H1 (cell line): ENCODE measurements around the gene EFCAB6.

ENCODE experiments used
- BRCA1 ChIP-seq: IDR thresholded peaks from 2 replicates; pipeline ENCODE4 v1.6.1; 2012; ENCODE audit warnings: low read depth, low read length, improper control_type of control experiment
- POLR2A ChIP-seq, 2 experiments: IDR thresholded peaks; 1 replicate in 1 of 2; 2 replicates in 1 of 2; pipeline ENCODE4 v1.6.1; 2011; ENCODE audit warnings: low read depth in 2 of 2, low read length in 2 of 2, mild to moderate bottlenecking in 2 of 2; ENCODE audit errors: control extremely low read depth in 1 of 2
- POLR2AphosphoS5 ChIP-seq: IDR thresholded peaks from 2 replicates; pipeline ENCODE4 v1.6.1; 2011; ENCODE audit warnings: low read depth, low read length
- SIN3A ChIP-seq, 2 experiments: IDR thresholded peaks in 1 of 2; conservative IDR thresholded peaks in 1 of 2; 2 replicates each; pipeline ENCODE4 v1.6.1; 2011 to 2012; ENCODE audit warnings: low read length in 2 of 2, improper control_type of control experiment in 1 of 2, low read depth in 1 of 2, mild to moderate bottlenecking in 1 of 2
- TAF1 ChIP-seq: IDR thresholded peaks from 2 replicates; pipeline ENCODE4 v1.6.1; 2011; ENCODE audit warnings: mild to moderate bottlenecking, low read depth, low read length
- TAF7 ChIP-seq: optimal IDR thresholded peaks from 2 replicates; pipeline ENCODE3; 2011; ENCODE audit warnings: low read depth, mild to moderate bottlenecking, inconsistent platforms, low read length, moderate library complexity, borderline replicate concordance
- TBP ChIP-seq: IDR thresholded peaks from 2 replicates; pipeline ENCODE4 v1.6.1; 2011; ENCODE audit warnings: low read depth, low read length, improper control_type of control experiment
- TCF12 ChIP-seq: IDR thresholded peaks from 2 replicates; pipeline ENCODE4 v1.6.1; 2011; ENCODE audit warnings: low read depth, mild to moderate bottlenecking, low read length
- TF ChIP-seq, protein P1 (sequence below): IDR thresholded peaks from 2 replicates; pipeline ENCODE4 v1.6.1; 2012; ENCODE audit warnings: low read length, inconsistent platforms
- TF ChIP-seq, protein P2 (sequence below), 3 experiments: IDR thresholded peaks; 1 replicate in 2 of 3; 2 replicates in 1 of 3; pipeline versions ENCODE4 v1.5.1 to v1.6.1; 2011; ENCODE audit warnings: low read length in 3 of 3, mild to moderate bottlenecking in 3 of 3, inconsistent platforms in 2 of 3, low read depth in 1 of 3, moderate library complexity in 1 of 3; ENCODE audit not compliant: insufficient read depth in 1 of 3; ENCODE audit errors: control extremely low read depth in 1 of 3

DNA sequence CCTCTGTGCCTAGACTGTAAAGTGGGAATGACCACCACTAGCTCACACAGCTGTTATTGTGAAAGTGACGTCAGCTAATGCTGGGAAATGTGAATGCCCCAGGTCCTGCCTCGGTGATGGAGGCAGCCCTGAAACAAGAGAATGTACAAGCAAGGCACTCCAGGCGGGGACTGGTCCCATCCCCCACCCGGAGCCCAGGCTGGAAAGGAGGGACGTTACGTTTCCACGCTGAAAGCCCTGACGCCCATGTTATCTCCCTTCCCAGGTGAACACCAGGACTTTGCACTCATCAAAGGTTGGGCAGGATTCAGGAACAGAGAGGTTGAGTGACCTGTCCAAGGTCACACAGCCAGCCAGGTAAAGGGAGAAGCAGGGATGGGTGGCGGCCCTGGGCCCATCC is 49.4 kb upstream of the EFCAB6 start:
- TF ChIP-seq, protein P1, sequence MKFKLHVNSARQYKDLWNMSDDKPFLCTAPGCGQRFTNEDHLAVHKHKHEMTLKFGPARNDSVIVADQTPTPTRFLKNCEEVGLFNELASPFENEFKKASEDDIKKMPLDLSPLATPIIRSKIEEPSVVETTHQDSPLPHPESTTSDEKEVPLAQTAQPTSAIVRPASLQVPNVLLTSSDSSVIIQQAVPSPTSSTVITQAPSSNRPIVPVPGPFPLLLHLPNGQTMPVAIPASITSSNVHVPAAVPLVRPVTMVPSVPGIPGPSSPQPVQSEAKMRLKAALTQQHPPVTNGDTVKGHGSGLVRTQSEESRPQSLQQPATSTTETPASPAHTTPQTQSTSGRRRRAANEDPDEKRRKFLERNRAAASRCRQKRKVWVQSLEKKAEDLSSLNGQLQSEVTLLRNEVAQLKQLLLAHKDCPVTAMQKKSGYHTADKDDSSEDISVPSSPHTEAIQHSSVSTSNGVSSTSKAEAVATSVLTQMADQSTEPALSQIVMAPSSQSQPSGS, result no peak
- TF ChIP-seq POLR2AphosphoS5 (no peak), TAF1 (no peak), POLR2A (IDR thresholded peaks at IDR 0.05; ENCODE audit: control extremely low read depth in 1 of 2, low read depth in 2 of 2, low read length in 2 of 2) (no peak), TCF12 (no peak), TBP (no peak), SIN3A (conservative IDR thresholded peaks at IDR 0.05 in 1 of 2, IDR thresholded peaks at IDR 0.05 in 1 of 2; ENCODE audit: low read depth in 1 of 2, low read length in 2 of 2) (no peak), TAF7 (no peak), BRCA1 (no peak)
- TF ChIP-seq, protein P2, sequence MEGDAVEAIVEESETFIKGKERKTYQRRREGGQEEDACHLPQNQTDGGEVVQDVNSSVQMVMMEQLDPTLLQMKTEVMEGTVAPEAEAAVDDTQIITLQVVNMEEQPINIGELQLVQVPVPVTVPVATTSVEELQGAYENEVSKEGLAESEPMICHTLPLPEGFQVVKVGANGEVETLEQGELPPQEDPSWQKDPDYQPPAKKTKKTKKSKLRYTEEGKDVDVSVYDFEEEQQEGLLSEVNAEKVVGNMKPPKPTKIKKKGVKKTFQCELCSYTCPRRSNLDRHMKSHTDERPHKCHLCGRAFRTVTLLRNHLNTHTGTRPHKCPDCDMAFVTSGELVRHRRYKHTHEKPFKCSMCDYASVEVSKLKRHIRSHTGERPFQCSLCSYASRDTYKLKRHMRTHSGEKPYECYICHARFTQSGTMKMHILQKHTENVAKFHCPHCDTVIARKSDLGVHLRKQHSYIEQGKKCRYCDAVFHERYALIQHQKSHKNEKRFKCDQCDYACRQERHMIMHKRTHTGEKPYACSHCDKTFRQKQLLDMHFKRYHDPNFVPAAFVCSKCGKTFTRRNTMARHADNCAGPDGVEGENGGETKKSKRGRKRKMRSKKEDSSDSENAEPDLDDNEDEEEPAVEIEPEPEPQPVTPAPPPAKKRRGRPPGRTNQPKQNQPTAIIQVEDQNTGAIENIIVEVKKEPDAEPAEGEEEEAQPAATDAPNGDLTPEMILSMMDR (IDR thresholded peaks at IDR 0.05; ENCODE audit: control extremely low read depth in 1 of 3, insufficient read depth in 1 of 3, low read depth in 1 of 3, low read length in 3 of 3), result no peak
